Fibroblast of mammary gland (primary cell): Measurements from ENCODE around the gene ITGA1.
"Not testable (repeated sequence)": the region's sequence is repeated elsewhere in the genome, so short reads cannot be mapped to it uniquely, and the experiment has no call there.

ENCODE experiments used
- DNase-seq: peaks from one replicate; pipeline ENCODE4 v3.0.0-alpha.2; 2010; ENCODE audit warnings: low read depth
- H3K4me3 ChIP-seq: 2 replicates; pipeline ENCODE4 v1.5.1; 2011; ENCODE audit warnings: low read depth, mild to moderate bottlenecking, low read length, moderate library complexity; ENCODE audit not compliant: control insufficient read depth
- TF ChIP-seq, protein P1 (sequence below): conservative IDR thresholded peaks from 2 replicates; pipeline ENCODE4 v1.5.1; 2011; ENCODE audit warnings: low read depth, low read length, inconsistent platforms; ENCODE audit not compliant: control insufficient read depth, insufficient read depth

ITGA1 gene

DNA sequence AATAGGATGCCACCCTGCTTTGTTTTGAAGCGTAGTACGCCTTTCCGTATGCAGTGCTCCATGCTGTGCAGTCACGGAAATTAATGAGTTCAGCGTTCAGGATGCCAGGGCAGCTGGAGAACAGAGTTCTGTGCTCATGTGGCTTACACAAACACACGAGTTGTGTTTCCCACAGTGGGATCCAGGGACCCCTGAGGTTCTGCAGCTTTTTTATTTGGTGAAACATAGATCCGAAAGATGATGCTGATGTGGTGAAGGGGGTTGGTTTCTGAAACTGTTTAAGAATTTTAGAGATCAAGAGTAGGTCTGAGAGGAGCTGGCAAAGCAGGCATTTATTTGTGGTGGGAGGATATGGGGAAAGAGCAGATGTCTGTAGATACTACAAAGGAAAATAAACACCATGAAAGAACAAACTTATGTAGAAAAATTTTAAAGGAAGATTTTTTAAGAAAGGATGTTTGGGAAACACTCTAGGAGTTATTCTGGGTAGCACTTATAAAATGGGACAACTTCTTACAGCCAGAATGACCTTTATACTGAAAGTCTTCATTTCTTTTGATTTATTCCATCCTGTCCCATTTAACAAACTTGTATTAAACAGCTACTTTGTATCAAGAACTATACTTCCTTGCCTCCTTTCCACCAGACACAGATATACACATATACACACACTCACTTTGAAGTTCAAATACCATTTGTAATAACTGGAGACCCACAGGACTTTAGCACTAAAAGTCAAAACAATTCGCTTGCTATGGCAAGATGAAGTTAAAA, 52.7 kb downstream of the ITGA1 start:
- TF ChIP-seq, protein P1, sequence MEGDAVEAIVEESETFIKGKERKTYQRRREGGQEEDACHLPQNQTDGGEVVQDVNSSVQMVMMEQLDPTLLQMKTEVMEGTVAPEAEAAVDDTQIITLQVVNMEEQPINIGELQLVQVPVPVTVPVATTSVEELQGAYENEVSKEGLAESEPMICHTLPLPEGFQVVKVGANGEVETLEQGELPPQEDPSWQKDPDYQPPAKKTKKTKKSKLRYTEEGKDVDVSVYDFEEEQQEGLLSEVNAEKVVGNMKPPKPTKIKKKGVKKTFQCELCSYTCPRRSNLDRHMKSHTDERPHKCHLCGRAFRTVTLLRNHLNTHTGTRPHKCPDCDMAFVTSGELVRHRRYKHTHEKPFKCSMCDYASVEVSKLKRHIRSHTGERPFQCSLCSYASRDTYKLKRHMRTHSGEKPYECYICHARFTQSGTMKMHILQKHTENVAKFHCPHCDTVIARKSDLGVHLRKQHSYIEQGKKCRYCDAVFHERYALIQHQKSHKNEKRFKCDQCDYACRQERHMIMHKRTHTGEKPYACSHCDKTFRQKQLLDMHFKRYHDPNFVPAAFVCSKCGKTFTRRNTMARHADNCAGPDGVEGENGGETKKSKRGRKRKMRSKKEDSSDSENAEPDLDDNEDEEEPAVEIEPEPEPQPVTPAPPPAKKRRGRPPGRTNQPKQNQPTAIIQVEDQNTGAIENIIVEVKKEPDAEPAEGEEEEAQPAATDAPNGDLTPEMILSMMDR: no peak
- no peak overlapping the region for H3K4me3 ChIP-seq
- no peak for DNase-seq

DNA sequence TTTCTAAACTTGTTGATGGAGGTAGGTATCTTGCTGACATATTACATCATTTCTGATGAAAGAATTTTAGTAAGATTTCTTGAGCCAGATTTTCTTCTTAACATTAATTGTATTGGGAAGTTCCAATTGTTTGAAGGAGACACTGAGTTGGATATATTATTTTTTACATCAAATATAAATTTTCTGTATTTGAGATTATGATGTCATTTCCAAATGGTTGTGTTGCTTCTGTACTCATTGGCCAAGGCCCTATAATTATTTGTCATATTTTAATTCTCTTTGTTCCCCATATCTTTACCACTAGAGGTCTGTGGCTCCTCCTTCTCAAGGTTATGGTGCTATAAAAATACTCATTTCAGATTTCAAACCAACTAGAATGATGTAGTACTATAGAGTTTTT, 53.4 kb downstream of the ITGA1 start:
- H3K4me3 ChIP-seq: no peak overlapping the region
- TF ChIP-seq, protein P1: no peak
- DNase-seq: no peak

DNA sequence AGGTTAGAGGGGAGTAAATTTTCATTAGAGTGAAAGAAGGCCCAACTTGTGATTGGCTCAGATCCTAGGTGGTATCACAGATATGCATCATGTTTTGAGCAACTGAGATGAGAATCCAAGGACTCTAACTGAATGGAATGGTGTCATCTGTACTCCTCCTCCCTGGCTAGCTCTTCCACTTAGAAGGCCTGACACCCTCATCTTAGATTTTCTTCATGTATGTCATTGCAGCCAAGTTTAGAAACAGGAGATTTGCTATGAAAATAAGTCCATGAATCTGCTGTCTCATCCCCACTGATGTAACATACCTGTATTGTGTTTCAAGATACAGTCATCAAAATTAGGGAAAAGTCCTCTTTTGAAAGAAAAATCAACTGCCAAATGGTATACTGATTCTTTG, 54.4 kb downstream of the ITGA1 start:
- no peak overlapping the region for H3K4me3 ChIP-seq
- no peak for DNase-seq
- TF ChIP-seq, protein P1: no peak

DNA sequence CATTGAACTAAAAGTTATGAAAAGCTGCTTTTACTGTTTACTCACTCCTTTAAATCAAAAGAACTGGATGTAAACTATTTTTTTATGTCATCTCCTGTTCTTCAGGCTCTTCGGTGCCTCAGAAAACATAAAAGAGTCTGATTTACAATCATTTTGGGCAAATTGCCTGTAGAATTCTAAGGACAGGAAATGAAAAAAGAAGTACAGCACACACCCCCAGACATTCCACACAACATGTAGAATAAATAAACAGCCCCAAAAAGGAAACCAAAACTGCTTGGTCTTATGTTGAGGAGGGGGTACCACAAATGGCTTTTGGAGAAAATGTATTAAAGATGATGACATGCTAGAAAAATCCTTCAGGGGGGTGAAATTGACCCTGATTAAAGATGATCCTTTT, 57.2 kb downstream of the ITGA1 start:
- DNase-seq: peak; percentile 41
- TF ChIP-seq, protein P1: no peak
- H3K4me3 ChIP-seq: no peak overlapping the region

DNA sequence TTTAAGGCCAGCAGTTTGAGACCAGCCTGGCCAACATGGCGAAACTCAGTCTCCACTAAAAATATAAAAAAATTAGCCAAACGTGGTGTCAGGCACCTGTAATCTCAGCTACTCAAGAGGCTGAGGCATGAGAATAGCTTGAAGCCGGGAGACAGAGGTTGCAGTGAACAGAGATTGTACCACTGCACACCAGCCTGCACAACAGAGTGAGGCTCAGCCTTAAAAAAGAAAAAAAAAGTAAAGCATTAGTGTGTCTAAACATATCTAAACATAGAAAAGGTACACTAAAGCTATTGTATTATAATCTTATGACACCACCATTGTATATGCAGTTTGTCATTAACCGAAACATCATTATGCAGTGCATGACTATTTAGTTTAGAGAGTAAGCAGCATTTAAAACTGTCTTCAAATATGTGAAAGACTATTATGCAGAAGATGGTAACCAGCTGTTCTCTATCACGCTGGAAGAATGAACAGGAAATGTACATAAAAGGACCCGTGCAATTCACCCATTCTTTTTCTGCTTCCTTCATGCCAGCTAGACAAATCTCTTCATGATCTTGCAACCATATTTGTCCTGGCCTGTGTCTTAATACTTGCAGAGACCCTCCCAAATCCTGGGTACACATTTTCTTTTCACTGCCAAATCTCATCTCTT, 58.6 kb downstream of the ITGA1 start:
- H3K4me3 ChIP-seq: no peak overlapping the region
- no peak for DNase-seq
- TF ChIP-seq, protein P1: no peak

DNA sequence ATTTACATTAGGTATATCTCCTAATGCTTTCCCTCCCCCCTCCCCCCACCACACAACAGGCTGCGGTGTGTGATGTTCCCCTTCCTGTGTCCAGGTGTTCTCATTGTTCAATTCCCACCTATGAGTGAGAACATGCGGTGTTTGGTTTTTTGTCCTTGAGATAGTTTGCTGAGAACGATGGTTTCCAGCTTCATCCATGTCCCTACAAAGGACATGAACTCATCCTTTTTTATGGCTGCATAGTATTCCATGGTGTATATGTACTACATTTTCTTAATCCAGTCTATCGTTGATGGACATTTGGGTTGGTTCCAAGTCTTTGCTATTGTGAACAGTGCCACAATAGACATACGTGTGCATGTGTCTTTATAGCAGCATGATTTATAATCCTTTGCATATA, 61.0 kb downstream of the ITGA1 start:
- H3K4me3 ChIP-seq, DNase-seq: not testable (repeated sequence)

DNA sequence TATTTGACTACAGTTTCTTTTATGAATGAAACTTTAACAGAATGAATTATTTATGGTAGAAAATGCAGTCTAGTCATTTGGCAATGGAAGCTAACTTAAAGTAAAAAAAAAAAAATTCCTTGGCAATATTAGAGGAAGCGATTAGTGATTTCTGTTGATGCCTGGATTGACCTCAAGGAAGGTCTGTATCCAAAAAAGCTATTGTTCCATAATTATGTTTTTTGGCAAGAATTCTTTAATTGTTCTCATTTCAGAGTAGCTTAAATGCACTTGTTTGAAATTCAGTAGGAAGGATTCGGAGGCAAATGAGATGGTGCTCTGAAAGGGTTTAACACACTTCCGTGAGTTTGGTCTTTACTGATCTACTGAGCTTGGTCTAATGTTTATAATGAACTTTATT, 61.8 kb downstream of the ITGA1 start:
- no peak overlapping the region for H3K4me3 ChIP-seq
- TF ChIP-seq, protein P1: no peak
- DNase-seq: no peak
